HepG2 (cell line): ENCODE measurements around the gene CDC37L1. TPM values are rescaled to one million over a fixed set of nuclear protein-coding genes. Genes with fewer than 3 reads are reported as not detected.

ENCODE experiments used
- ARID5B ChIP-seq: IDR thresholded peaks from 2 replicates; pipeline ENCODE4 v1.4.0; 2020; ENCODE audit warnings: mild to moderate bottlenecking, missing genetic modification reagents
- ATF4 ChIP-seq, 2 experiments: fragments of 450-650 bp in 1 of 2; sonication (generic) in 1 of 2; formaldehyde crosslinking; IDR thresholded peaks; 2 replicates each; pipeline versions ENCODE4 v1.5.0 to v1.8.0; 2020 to 2022; ENCODE audit warnings: mild to moderate bottlenecking in 1 of 2, missing genetic modification reagents in 1 of 2
- BCL6 ChIP-seq: IDR thresholded peaks from 2 replicates; pipeline ENCODE4 v1.6.1; 2016; ENCODE audit warnings: missing genetic modification reagents, missing compliant biosample characterization
- CREM ChIP-seq, 2 experiments: sonication (generic) in 1 of 2; formaldehyde crosslinking in 1 of 2; IDR thresholded peaks; 2 replicates each; pipeline versions ENCODE4 v1.4.0 to v1.6.1; 2016 to 2020; ENCODE audit warnings: antibody characterized with exemption in 1 of 2, mild to moderate bottlenecking in 1 of 2, missing genetic modification reagents in 1 of 2
- GATA4 ChIP-seq: sonication (generic); IDR thresholded peaks from 2 replicates; pipeline ENCODE4 v1.6.1; 2016; ENCODE audit warnings: antibody characterized with exemption, low read depth, borderline replicate concordance
- HDAC2 ChIP-seq: sonication (generic); formaldehyde crosslinking; IDR thresholded peaks from 2 replicates; pipeline ENCODE4 v1.4.0; 2020; ENCODE audit warnings: missing genetic modification reagents
- ISL2 ChIP-seq: sonication (generic); formaldehyde crosslinking; IDR thresholded peaks from 2 replicates; pipeline ENCODE4 v1.5.0; 2020; ENCODE audit warnings: missing genetic modification reagents
- KMT2B ChIP-seq: IDR thresholded peaks from 2 replicates; pipeline ENCODE4 v1.6.1; 2016; ENCODE audit warnings: missing genetic modification reagents, missing compliant biosample characterization
- RFXAP ChIP-seq: sonication (generic); formaldehyde crosslinking; IDR thresholded peaks from 2 replicates; pipeline ENCODE4 v1.4.0; 2020; ENCODE audit warnings: missing genetic modification reagents, borderline replicate concordance
- RXRB ChIP-seq: IDR thresholded peaks from 2 replicates; pipeline ENCODE4 v1.6.1; 2016; ENCODE audit warnings: borderline replicate concordance, missing genetic modification reagents, missing compliant biosample characterization
- SALL1 ChIP-seq: sonication (generic); formaldehyde crosslinking; IDR thresholded peaks from 2 replicates; pipeline ENCODE4 v1.8.0; 2022; ENCODE audit warnings: mild to moderate bottlenecking, missing genetic modification reagents
- SIX1 ChIP-seq: sonication (generic); formaldehyde crosslinking; IDR thresholded peaks from 2 replicates; pipeline ENCODE4 v1.4.0; 2020; ENCODE audit warnings: missing genetic modification reagents, borderline replicate concordance
- SNAPC4 ChIP-seq: sonication (generic); formaldehyde crosslinking; IDR thresholded peaks from 2 replicates; pipeline ENCODE4 v1.4.0; 2020; ENCODE audit warnings: mild to moderate bottlenecking, missing genetic modification reagents
- TARDBP ChIP-seq: sonication (generic); formaldehyde crosslinking; IDR thresholded peaks from 2 replicates; pipeline ENCODE4 v1.8.0; 2022; ENCODE audit warnings: mild to moderate bottlenecking, missing genetic modification reagents
- TBX2 ChIP-seq: sonication (generic); formaldehyde crosslinking; IDR thresholded peaks from 2 replicates; pipeline ENCODE4 v1.5.0; 2020; ENCODE audit warnings: missing genetic modification reagents, mild to moderate bottlenecking, borderline replicate concordance
- TEAD3 ChIP-seq: optimal IDR thresholded peaks from 2 replicates; pipeline ENCODE3; 2016; ENCODE audit warnings: borderline replicate concordance
- YY1 ChIP-seq: IDR thresholded peaks from 2 replicates; pipeline ENCODE4 v1.6.1; 2011; ENCODE audit warnings: low read length, low read depth, moderate library complexity, mild to moderate bottlenecking; ENCODE audit not compliant: insufficient read depth, insufficient replicate concordance
- ZMYM3 ChIP-seq: sonication (generic); formaldehyde crosslinking; IDR thresholded peaks from 2 replicates; pipeline ENCODE4 v1.5.1; 2020; ENCODE audit warnings: mild to moderate bottlenecking, missing genetic modification reagents
- ZNF572 ChIP-seq: sonication (generic); formaldehyde crosslinking; IDR thresholded peaks from 2 replicates; pipeline ENCODE4 v1.5.1; 2020; ENCODE audit warnings: mild to moderate bottlenecking, missing genetic modification reagents
- ZNF607 ChIP-seq: sonication (generic); formaldehyde crosslinking; IDR thresholded peaks from 2 replicates; pipeline ENCODE4 v1.5.1; 2020; ENCODE audit warnings: missing genetic modification reagents, mild to moderate bottlenecking, borderline replicate concordance
- ZNF619 ChIP-seq: sonication (generic); formaldehyde crosslinking; IDR thresholded peaks from 2 replicates; pipeline ENCODE4 v1.4.0; 2020; ENCODE audit warnings: mild to moderate bottlenecking, missing genetic modification reagents
- ZNF879 ChIP-seq: sonication (generic); formaldehyde crosslinking; IDR thresholded peaks from 2 replicates; pipeline ENCODE4 v1.8.1; 2023; ENCODE audit warnings: missing genetic modification reagents
- polyA plus RNA-seq, 8 experiments: library from polyadenylated mRNA; depleted of rRNA in 3 of 8; stranded (reverse) in 7 of 8; unstranded in 1 of 8; fragments of >200 nt; fragmentation: Illumina TruSeq in 4 of 8; extraction: Trizol in 4 of 8; gene quantifications; 2 replicates each; pipeline versions ENCODE4 v1.2.1 to v1.2.3, GENCODE V29; 2011 to 2016; ENCODE audit warnings: low read depth in 4 of 8, missing spikeins in 1 of 8, mixed read lengths in 1 of 8; ENCODE audit not compliant: insufficient read depth in 1 of 8
- total RNA-seq, 5 experiments: library from RNA; depleted of rRNA; stranded (reverse); fragments of >200 nt; fragmentation: Illumina TruSeq; extraction: Trizol; gene quantifications; 2 replicates each; pipeline ENCODE4 v1.2.3, GENCODE V29; 2016; ENCODE audit warnings: low read depth in 1 of 5

The CDC37L1 gene
- total and polyA plus RNA-seq, 2 of the 13 experiments (the other 11 are each of a cell fraction or from before 2014, with no cell fraction given): 5.5 to 17.0 TPM

- 0 out of 2 replicates have a peak, but pooled peaks have one; percentile 28 for TF ChIP-seq RFXAP (CRISPR knock-in tag)
- TF ChIP-seq GATA4: peak; percentile 85
- peak; percentile 87 for TF ChIP-seq RXRB (CRISPR knock-in tag)
- peak; percentile 53; the same call in 1 of the 2 replicates for TF ChIP-seq CREM (IDR thresholded peaks at IDR 0.05)
- no peak for TF ChIP-seq CREM (CRISPR knock-in tag; IDR thresholded peaks at IDR 0.05)
- TF ChIP-seq TBX2 (CRISPR knock-in tag): peak; percentile 51; the same call in 1 of the 2 replicates
- TF ChIP-seq YY1: no peak
- TF ChIP-seq ZNF572: no peak
- TF ChIP-seq SIX1 (CRISPR knock-in tag): peak; percentile 42; the same call in 1 of the 2 replicates
- TF ChIP-seq ARID5B (CRISPR knock-in tag): peak; percentile 97
- peak; percentile 88 for TF ChIP-seq BCL6
- TF ChIP-seq TEAD3 (CRISPR knock-in tag): peak; percentile 89
- TF ChIP-seq ZNF607 (CRISPR knock-in tag): 0 out of 2 replicates have a peak, but pooled peaks have one; percentile 23
- TF ChIP-seq HDAC2 (CRISPR knock-in tag): peak; percentile 82
- TF ChIP-seq ATF4 (CRISPR knock-in tag; IDR thresholded peaks at IDR 0.05): peak in 1 of 2 experiments; percentile 80; a peak in 2 of 4 replicates
- peak; percentile 71 for TF ChIP-seq TARDBP (CRISPR knock-in tag)
- no peak for TF ChIP-seq ZNF879 (CRISPR knock-in tag)
- TF ChIP-seq ISL2 (CRISPR knock-in tag): peak; percentile 59; the same call in 1 of the 2 replicates
- TF ChIP-seq KMT2B (CRISPR knock-in tag): peak; percentile 57; the same call in 1 of the 2 replicates
- no peak for TF ChIP-seq ZNF619 (CRISPR knock-in tag)
- TF ChIP-seq ZMYM3: peak; percentile 76
- TF ChIP-seq SNAPC4 (CRISPR knock-in tag): no peak
- peak; percentile 98 for TF ChIP-seq SALL1 (CRISPR knock-in tag)
Measured at GRCh38 chr9:4700091-4700490, 20.7 kb downstream of the CDC37L1 start (continued).
